GM21447 (cell line): ENCODE results near the gene MVB12B.

Experiments used
- ATAC-seq: cut with Tn5 transposase; IDR thresholded peaks from one replicate; pipeline ENCODE4 v1.9.1; 2021; ENCODE audit not compliant: unreplicated experiment

Gene MVB12B

GRCh38 chr9:126514037-126514821 lies 187.6 kb downstream of the MVB12B start:
- no peak for ATAC-seq

GRCh38 chr9:126515001-126515872 lies 188.6 kb downstream of the MVB12B start:
- ATAC-seq: no peak

GRCh38 chr9:126515873-126516505 lies 189.4 kb downstream of the MVB12B start:
- no peak for ATAC-seq

GRCh38 chr9:126516561-126516935 lies 189.9 kb downstream of the MVB12B start:
- no peak for ATAC-seq

- ATAC-seq: no peak
These were observed 190.6 kb downstream of the MVB12B start for GRCh38 chr9:126516936-126517832.

- no peak for ATAC-seq
These were observed 191.3 kb downstream of the MVB12B start for GRCh38 chr9:126517833-126518356.

- ATAC-seq: no peak
These were observed 192.1 kb downstream of the MVB12B start for GRCh38 chr9:126518763-126519162.

- no peak for ATAC-seq
These were observed 193.2 kb downstream of the MVB12B start for GRCh38 chr9:126519660-126520420.

GRCh38 chr9:126520453-126520852 lies 193.8 kb downstream of the MVB12B start:
- ATAC-seq: no peak

GRCh38 chr9:126521089-126521488 lies 194.5 kb downstream of the MVB12B start:
- no peak for ATAC-seq

- ATAC-seq: no peak
These were observed 194.9 kb downstream of the MVB12B start for GRCh38 chr9:126521551-126521950.

- no peak for ATAC-seq
These were observed 195.5 kb downstream of the MVB12B start for GRCh38 chr9:126521976-126522590.

GRCh38 chr9:126522612-126523356 lies 196.2 kb downstream of the MVB12B start:
- no peak for ATAC-seq

- no peak for ATAC-seq
These were observed 197.0 kb downstream of the MVB12B start for GRCh38 chr9:126523611-126524111.

GRCh38 chr9:126524353-126525077 lies 197.9 kb downstream of the MVB12B start:
- ATAC-seq: no peak

GRCh38 chr9:126526218-126527108 lies 199.8 kb downstream of the MVB12B start:
- no peak for ATAC-seq
